ENCODE data around the gene WFDC2.

The WFDC2 gene

GRCh38 chr20:45462711-45463509, 6.6 kb upstream of the WFDC2 start:
- Histone ChIP-seq H3K36me3 (ENCODE audit: control insufficient read depth in 2 of 2, insufficient read depth in 1 of 2, low read length in 2 of 2) (no peaks in the 10 kb centered on the region), H3K4me1 (ENCODE audit: control insufficient read depth, insufficient read depth, low read length) (no peaks in the 10 kb centered on the region), H3K4me3 (ENCODE audit: low read depth, low read length) (no peak overlapping the region), H3K27ac (ENCODE audit: extremely low read depth, low read depth, low read length) (no peak overlapping the region), H3K9me3 (ENCODE audit: control insufficient read depth, insufficient read depth, low read depth, low read length) (no peaks in the 10 kb centered on the region)
- CTCF ChIA-PET, result interaction anchor here (0.6 to 2.9 kb wide), 8 partner anchors 10 to 308 kb away, joined by 3 to 10 read pairs (median 7); no protein-coding TSS in a partner anchor
- TF ChIP-seq ZNF704 (tag by site-specific recombination; IDR thresholded peaks at IDR 0.05), result no peak
- no peak for TF ChIP-seq ZNF202 (tag by site-specific recombination; IDR thresholded peaks at IDR 0.05; ENCODE audit: borderline replicate concordance)
- TF ChIP-seq ZNF266 (tag by site-specific recombination; IDR thresholded peaks at IDR 0.05; ENCODE audit: low read depth), result no peak
- POLR2A ChIA-PET, result no interaction called here

- POLR2A ChIA-PET, result no interaction called here
- no peaks in the 10 kb centered on the region for H3K36me3 ChIP-seq (ENCODE audit: control insufficient read depth in 2 of 2, insufficient read depth in 1 of 2, low read length in 2 of 2)
- no peaks in the 10 kb centered on the region for H3K4me1 ChIP-seq (ENCODE audit: control insufficient read depth, insufficient read depth, low read length)
- no peak overlapping the region for H3K27ac ChIP-seq (ENCODE audit: extremely low read depth, low read depth, low read length)
- TF ChIP-seq HOXC10 (CRISPR knock-in tag; IDR thresholded peaks at IDR 0.05) (no peak), ZNF394 (tag by site-specific recombination; IDR thresholded peaks at IDR 0.05; ENCODE audit: borderline replicate concordance) (no peak), SCRT2 (tag by site-specific recombination; IDR thresholded peaks at IDR 0.05) (no peak), ZBTB1 (tag by site-specific recombination; IDR thresholded peaks at IDR 0.05) (no peak), ZNF747 (tag by site-specific recombination; IDR thresholded peaks at IDR 0.05) (no peak), SP7 (tag by site-specific recombination; IDR thresholded peaks at IDR 0.05) (no peak), ZXDB (tag by site-specific recombination; IDR thresholded peaks at IDR 0.05) (no peak), PRDM2 (tag by site-specific recombination; IDR thresholded peaks at IDR 0.05; ENCODE audit: borderline replicate concordance) (no peak)
- H3K9me3 ChIP-seq (ENCODE audit: control insufficient read depth, insufficient read depth, low read depth, low read length), result no peaks in the 10 kb centered on the region
- no peak overlapping the region for H3K4me3 ChIP-seq (ENCODE audit: low read depth, low read length)
- CTCF ChIA-PET, result interaction anchor here (0.6 to 2.6 kb wide), 6 partner anchors 11 to 307 kb away, joined by 3 to 7 read pairs (median 6); no protein-coding TSS in a partner anchor
Measured at GRCh38 chr20:45463709-45464108, 5.8 kb upstream of the WFDC2 start.

- POLR2A ChIA-PET, result no interaction called here
Measured at GRCh38 chr20:45465491-45466266, 3.9 kb upstream of the WFDC2 start.

More at GRCh38 chr20:45465491-45466266, 3.9 kb upstream of the WFDC2 start:
- Histone ChIP-seq H3K4me1 (ENCODE audit: control insufficient read depth, insufficient read depth, low read length) (peaks cover 4% of the 10 kb centered on the region; the same call in 1 of the 2 replicates), H3K27ac (ENCODE audit: extremely low read depth, low read depth, low read length) (no peak overlapping the region), H3K4me3 (ENCODE audit: low read depth, low read length) (no peak overlapping the region), H3K36me3 (ENCODE audit: control insufficient read depth in 2 of 2, insufficient read depth in 1 of 2, low read length in 2 of 2) (no peaks in the 10 kb centered on the region), H3K9me3 (ENCODE audit: control insufficient read depth, insufficient read depth, low read depth, low read length) (no peaks in the 10 kb centered on the region)
- CTCF ChIA-PET, result interaction anchor here (0.6 to 2.2 kb wide), 10 partner anchors 9 to 305 kb away, joined by 3 to 7 read pairs (median 4); no protein-coding TSS in a partner anchor
- TF ChIP-seq ZNF837 (tag by site-specific recombination; IDR thresholded peaks at IDR 0.05), result no peak
- TF ChIP-seq ZNF391 (tag by site-specific recombination; IDR thresholded peaks at IDR 0.05; ENCODE audit: borderline replicate concordance, low read depth), result no peak
- no peak for TF ChIP-seq ZNF146 (tag by site-specific recombination; IDR thresholded peaks at IDR 0.05)
- no peak for TF ChIP-seq ZNF324 (tag by site-specific recombination; IDR thresholded peaks at IDR 0.05)
- no peak for TF ChIP-seq ZNF214 (tag by site-specific recombination; IDR thresholded peaks at IDR 0.05; ENCODE audit: borderline replicate concordance)
- no peak for TF ChIP-seq ZSCAN16 (tag by site-specific recombination; IDR thresholded peaks at IDR 0.05)
- TF ChIP-seq ZNF423 (tag by site-specific recombination; IDR thresholded peaks at IDR 0.05), result no peak
